Heart left ventricle (tissue), 16 donors: ENCODE data around the gene TRMT10B. TPM values are rescaled to one million over a fixed set of nuclear protein-coding genes. Genes with fewer than 3 reads are reported as not detected.

Experiments used
- ATAC-seq, 4 donors: fragments of 200-7000 bp; cut with Tn5 transposase; one replicate each; pipeline ENCODE4 v1.9.1; 2020 to 2022; ENCODE audit warnings: moderate library complexity in 4 of 4, mild to moderate bottlenecking in 3 of 4, moderate number of reproducible peaks in 1 of 4
- DNase-seq, 5 donors: peaks; one replicate each; pipeline ENCODE4 v3.0.0-alpha.2; 2020
- H3K27ac ChIP-seq, 12 donors: fragments of 200-600 bp; sonication (generic) in 4 of 12; one replicate each; pipeline versions ENCODE4 v1.5.0 to v1.8.0; 2016 to 2022; ENCODE audit warnings: mild to moderate bottlenecking in 2 of 12
- H3K27me3 ChIP-seq, 9 donors: fragments of 200-600 bp; sonication (generic) in 2 of 9; one replicate each; pipeline versions ENCODE4 v1.5.1 to v1.8.0; 2016 to 2022; ENCODE audit warnings: mild to moderate bottlenecking in 3 of 9
- H3K36me3 ChIP-seq, 9 donors: fragments of 200-600 bp; sonication (generic) in 2 of 9; one replicate each; pipeline versions ENCODE4 v1.5.0 to v1.8.0; 2018 to 2022; ENCODE audit warnings: mild to moderate bottlenecking in 2 of 9
- H3K4me1 ChIP-seq, 12 donors: fragments of 200-600 bp; sonication (generic) in 4 of 12; one replicate each; pipeline versions ENCODE4 v1.5.0 to v1.8.0; 2016 to 2022; ENCODE audit warnings: mild to moderate bottlenecking in 3 of 12
- H3K4me3 ChIP-seq, 12 donors: fragments of 200-600 bp; sonication (generic) in 4 of 12; one replicate each; pipeline versions ENCODE4 v1.5.0 to v1.8.0; 2017 to 2022; ENCODE audit warnings: mild to moderate bottlenecking in 9 of 12, moderate library complexity in 4 of 12
- H3K9me3 ChIP-seq, 12 donors: fragments of 200-600 bp; sonication (generic) in 4 of 12; one replicate each; pipeline versions ENCODE4 v1.5.0 to v1.8.0; 2016 to 2022; ENCODE audit warnings: mild to moderate bottlenecking in 1 of 12
- POLR2A ChIP-seq, 2 donors: fragments of 450-650 bp; IDR thresholded peaks; one replicate each; pipeline ENCODE4 v1.6.1; 2017; ENCODE audit warnings: antibody characterized with exemption in 2 of 2, mild to moderate bottlenecking in 2 of 2, moderate library complexity in 2 of 2
- WGBS, 4 donors: extraction: QIAGEN DNeasy Blood & Tissue Kit in 2 of 4; methylation state at CpG; one replicate each; pipeline versions ENCODE4 v1.1.5 to v1.1.7; 2013 to 2018; 5-methylcytosine and 5-hydroxymethylcytosine counted together
- intact Hi-C, 10 donors: fragments of 100-400 bp; cut with DNase I; formaldehyde crosslinking; loops; one replicate each; pipeline versions ENCODE4 v1.11.1 to v1.14.2; 2022
- polyA plus RNA-seq, 2 donors: library from polyadenylated mRNA; stranded (reverse); fragments of 200-250 nt; gene quantifications; one replicate each; pipeline ENCODE4 v1.2.3, GENCODE V29; 2013
- total RNA-seq, 9 donors: library from RNA; depleted of rRNA in 2 of 9; stranded (reverse); fragments of >200 nt in 2 of 9; fragmentation: NEBNext Ultra II Directional in 3 of 9; extraction: Animal tissue kit (Norgen Biotek cat#: 25700) in 3 of 9; gene quantifications; one replicate each; pipeline versions ENCODE4 v1.1.0 to v1.2.4, GENCODE V29; 2016 to 2023
- TF ChIP-seq, protein P1 (sequence below), 12 donors: fragments of 200-600 bp; sonication (generic) in 4 of 12; IDR thresholded peaks; one replicate each; pipeline versions ENCODE4 v1.5.0 to v1.8.0; 2018 to 2022; ENCODE audit warnings: antibody characterized with exemption in 12 of 12, mild to moderate bottlenecking in 5 of 12
- donor health status: ischemic (EF 13 %, LVEDD 7.1; RV severe dilation, severe dysfunction).
- donor health status: healthy with polysubstance abuse.
- donor health status: DM: no; HTN: yes; CAD: no.
- donor health status: DM: no; HTN: no; CAD: no.
- donor health status: ischemic (EF 25% LVEDD 6.9; RV normal size, moderate dysfunction).
- donor health status: ischemic (EF 25% LVEDD 5.7; RV mildly dilated, moderate dysfunction).
- donor health status: healthy.
- donor health status: DM: yes; HTN: yes; CAD: no.
- donor health status: ischemic (EF 35%, LVEDD 5.7; RV mildly dilated, moderate dysfunction).
- donor health status: nonischemic (EF 11% LVEDD 7.7; RV severe dilation, severe dysfunction).
- donor health status: DM: yes; HTN: yes; CAD: no.
- donor health status: PGD.
- donor health status: ischemic (EF 29% LVEDD 5.4; RV normal size, mild dysfunction).
- donor health status: nonischemic (EF 23%, LVEDD 6.1; RV moderate dilation, normal function).

Gene TRMT10B
- total and polyA plus RNA-seq, 11 donors: 2.7 to 5.5 (median 3.5) TPM

DNA sequence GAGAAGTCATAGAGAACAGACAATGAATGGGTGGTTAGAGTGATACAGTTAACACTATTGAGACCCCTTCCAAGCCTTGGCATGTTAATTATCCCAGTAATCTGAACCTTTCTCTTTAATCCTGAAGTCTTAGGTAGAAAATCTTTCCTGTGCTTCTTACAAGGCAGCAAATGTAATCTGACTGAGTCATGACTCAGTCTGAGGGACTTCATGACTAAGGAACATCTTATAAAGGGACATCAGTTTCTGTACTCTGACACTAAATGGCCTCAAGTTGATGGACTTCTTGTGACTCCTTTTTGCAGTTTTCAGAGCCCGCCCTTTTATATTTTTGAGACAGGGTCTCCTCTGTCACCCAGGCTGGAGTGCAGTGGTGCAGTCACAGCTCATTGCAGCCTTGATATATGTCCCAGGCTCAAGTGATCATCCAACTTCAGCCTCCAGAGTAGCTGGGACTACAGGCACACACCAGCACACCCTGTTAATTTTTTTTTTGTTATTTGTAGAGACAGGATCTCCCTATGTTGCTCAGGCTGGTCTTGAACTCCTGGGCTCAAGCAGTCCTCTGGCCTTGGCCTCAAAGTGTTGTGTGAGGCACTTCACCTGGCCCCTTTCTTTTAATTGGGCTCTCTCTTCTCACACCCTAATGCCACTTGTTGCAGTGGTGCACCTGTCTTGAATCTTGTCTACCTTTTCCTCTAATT lies 21.8 kb downstream of the TRMT10B start:
- DNase-seq (no peak), ATAC-seq (no peak)
- H3K27ac ChIP-seq: no peak overlapping the region
- intact Hi-C loops: loop anchor here in 1 of 10 donors (10.0 kb wide), 1 partner anchor 191 kb away; no protein-coding TSS in a partner anchor
- H3K27me3 ChIP-seq: no peaks in the 10 kb centered on the region
- 94 to 100% (median 97%) methylated on average over 1 of the region's 1 CpG for WGBS, 4 donors
- no peaks in the 10 kb centered on the region for H3K9me3 ChIP-seq
- TF ChIP-seq POLR2A (IDR thresholded peaks at IDR 0.05): no peak
- TF ChIP-seq, protein P1, sequence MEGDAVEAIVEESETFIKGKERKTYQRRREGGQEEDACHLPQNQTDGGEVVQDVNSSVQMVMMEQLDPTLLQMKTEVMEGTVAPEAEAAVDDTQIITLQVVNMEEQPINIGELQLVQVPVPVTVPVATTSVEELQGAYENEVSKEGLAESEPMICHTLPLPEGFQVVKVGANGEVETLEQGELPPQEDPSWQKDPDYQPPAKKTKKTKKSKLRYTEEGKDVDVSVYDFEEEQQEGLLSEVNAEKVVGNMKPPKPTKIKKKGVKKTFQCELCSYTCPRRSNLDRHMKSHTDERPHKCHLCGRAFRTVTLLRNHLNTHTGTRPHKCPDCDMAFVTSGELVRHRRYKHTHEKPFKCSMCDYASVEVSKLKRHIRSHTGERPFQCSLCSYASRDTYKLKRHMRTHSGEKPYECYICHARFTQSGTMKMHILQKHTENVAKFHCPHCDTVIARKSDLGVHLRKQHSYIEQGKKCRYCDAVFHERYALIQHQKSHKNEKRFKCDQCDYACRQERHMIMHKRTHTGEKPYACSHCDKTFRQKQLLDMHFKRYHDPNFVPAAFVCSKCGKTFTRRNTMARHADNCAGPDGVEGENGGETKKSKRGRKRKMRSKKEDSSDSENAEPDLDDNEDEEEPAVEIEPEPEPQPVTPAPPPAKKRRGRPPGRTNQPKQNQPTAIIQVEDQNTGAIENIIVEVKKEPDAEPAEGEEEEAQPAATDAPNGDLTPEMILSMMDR (IDR thresholded peaks at IDR 0.05): no peak
- no peaks in the 10 kb centered on the region for H3K4me1 ChIP-seq
- peaks cover 0 to 100% (median 78%) of the 10 kb centered on the region in 9 donors for H3K36me3 ChIP-seq
- H3K4me3 ChIP-seq: no peak overlapping the region

DNA sequence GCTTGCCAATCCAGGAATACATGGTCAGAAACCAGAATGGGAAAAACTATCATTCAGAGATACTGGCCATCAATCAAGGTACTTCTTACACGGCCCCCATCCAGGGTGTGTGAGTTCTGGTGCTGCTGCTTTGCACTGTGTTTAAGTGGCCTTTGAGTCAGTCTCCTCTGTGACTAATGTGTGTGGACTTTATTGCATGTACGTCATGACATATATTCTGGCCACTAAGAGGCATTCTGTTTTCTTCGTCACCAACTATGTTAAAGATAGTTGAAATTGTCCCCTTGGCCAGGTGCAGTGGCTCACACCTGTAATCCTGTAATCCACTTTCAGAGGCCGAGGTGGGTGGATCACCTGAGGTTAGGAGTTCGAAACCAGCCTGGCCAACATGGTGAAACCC lies 22.7 kb downstream of the TRMT10B start:
- Histone ChIP-seq H3K36me3 (peaks cover 0 to 100% (median 79%) of the 10 kb centered on the region in 9 donors), H3K4me3 (no peak overlapping the region), H3K27ac (no peak overlapping the region), H3K9me3 (no peaks in the 10 kb centered on the region), H3K27me3 (no peaks in the 10 kb centered on the region), H3K4me1 (no peaks in the 10 kb centered on the region)
- no peak for TF ChIP-seq POLR2A (IDR thresholded peaks at IDR 0.05)
- TF ChIP-seq, protein P1 (IDR thresholded peaks at IDR 0.05): no peak
- intact Hi-C loops: loop anchor here in 1 of 10 donors (10.0 kb wide), 1 partner anchor 192 kb away; no protein-coding TSS in a partner anchor
- DNase-seq: no peak
- WGBS, 4 donors: 83 to 91% (median 88%) methylated on average over 5 of the region's 5 CpGs
- no peak for ATAC-seq

DNA sequence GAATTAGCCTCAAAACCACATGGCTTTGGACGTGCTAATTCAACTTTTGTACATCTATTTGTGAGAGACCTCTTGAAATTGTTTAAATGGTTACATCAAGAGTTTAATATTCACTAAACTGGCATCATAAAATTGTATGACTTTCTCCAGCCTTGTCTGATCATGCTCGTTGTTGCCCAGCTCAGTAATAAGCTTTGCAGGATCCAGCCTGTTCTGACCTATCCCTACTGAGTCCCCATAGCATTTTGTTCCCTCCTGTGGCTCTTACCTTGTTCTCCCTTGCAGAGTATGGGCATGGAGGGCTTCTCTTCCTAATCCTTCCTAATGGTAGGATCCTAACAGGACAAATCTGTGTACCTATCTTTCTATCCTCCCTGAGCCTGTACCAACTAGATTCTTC lies 24.9 kb downstream of the TRMT10B start:
- 83 to 89% (median 85%) methylated on average over 2 of the region's 2 CpGs for WGBS, 4 donors
- Histone ChIP-seq H3K36me3 (peaks cover 0 to 100% (median 90%) of the 10 kb centered on the region in 9 donors), H3K27me3 (no peaks in the 10 kb centered on the region), H3K9me3 (no peaks in the 10 kb centered on the region), H3K4me3 (no peak overlapping the region), H3K4me1 (peaks cover 0 to 14% (median 5%) of the 10 kb centered on the region in 12 donors), H3K27ac (no peak overlapping the region)
- intact Hi-C loops: loop anchor here in 1 of 10 donors (2.0 to 10.0 kb wide), 2 partner anchors 20 to 194 kb away; no protein-coding TSS in a partner anchor
- ATAC-seq (no peak), DNase-seq (no peak)
- no peak for TF ChIP-seq POLR2A (IDR thresholded peaks at IDR 0.05)
- TF ChIP-seq, protein P1 (IDR thresholded peaks at IDR 0.05): no peak

DNA sequence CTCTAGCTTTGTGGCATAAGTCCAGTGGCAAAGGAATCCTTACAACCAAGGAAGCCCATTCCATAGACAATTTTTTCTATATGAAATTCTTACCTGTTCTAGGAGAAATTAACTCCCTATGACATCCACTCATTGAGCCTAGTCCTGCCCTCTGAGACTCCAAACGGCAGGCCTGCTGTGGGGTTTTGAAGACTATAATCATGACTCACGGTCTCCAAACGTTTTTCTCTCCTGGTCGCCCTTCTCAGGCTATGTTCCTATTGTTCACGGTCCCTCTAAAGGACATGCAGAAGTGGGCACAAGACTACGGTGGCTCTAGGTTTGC lies 30.6 kb downstream of the TRMT10B start:
- peak overlapping the region; percentile 74 to 98 (median 88) for H3K4me3 ChIP-seq
- H3K9me3 ChIP-seq: no peaks in the 10 kb centered on the region
- H3K27ac ChIP-seq: peak overlapping the region in 11 of 12 donors; percentile 78 to 90 (median 86)
- intact Hi-C loops: loop anchor here in 4 of 10 donors (1.0 to 10.0 kb wide), 5 partner anchors 15 to 289 kb away; partner anchors contain the start of genes DCAF10 (in 1 of the 4) and TOMM5 (in 1 of the 4)
- no peak for TF ChIP-seq POLR2A (IDR thresholded peaks at IDR 0.05)
- TF ChIP-seq, protein P1 (IDR thresholded peaks at IDR 0.05): no peak
- ATAC-seq (no peak), DNase-seq (no peak)
- WGBS, 4 donors: 2 to 8% (median 3%) methylated on average over 6 of the region's 6 CpGs
- peaks cover 3 to 28% (median 18%) of the 10 kb centered on the region in 12 donors for H3K4me1 ChIP-seq
- peaks cover 0 to 46% (median 43%) of the 10 kb centered on the region in 9 donors for H3K36me3 ChIP-seq
- H3K27me3 ChIP-seq: peaks cover 0 to 9% (median 0%) of the 10 kb centered on the region in 9 donors
